ENCODE results near the gene TSPYL6. TPM values are rescaled to one million over a fixed set of nuclear protein-coding genes. Genes with fewer than 3 reads are reported as not detected.

Gene TSPYL6
- total RNA-seq, 2 donors from 2014 or later: 0.14 TPM; not detected in 1

DNA sequence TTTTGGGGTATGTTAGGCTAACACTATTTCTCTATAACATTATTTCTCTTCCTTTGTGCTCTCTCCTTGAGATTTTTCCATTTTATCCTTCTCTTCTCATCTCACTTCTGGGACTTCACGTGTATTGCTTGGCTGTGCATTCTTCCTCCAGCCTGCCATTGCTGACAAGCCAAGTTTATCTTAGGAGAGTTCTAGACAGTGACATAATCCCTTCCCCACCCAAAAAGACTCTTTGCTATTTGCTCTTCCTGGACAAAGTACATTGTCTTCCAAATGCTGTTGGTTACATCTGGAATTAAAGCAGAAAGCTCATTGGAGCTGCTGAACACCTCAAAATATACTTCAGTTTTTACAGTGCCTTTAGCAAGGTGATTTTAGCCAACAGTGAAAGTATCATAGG lies 8.9 kb downstream of the TSPYL6 start:
- Histone ChIP-seq H3K4me1 (ENCODE audit: control insufficient read depth in 1 of 2, low read depth in 2 of 2) (peaks cover 5 to 20% of the 10 kb centered on the region in 2 donors), H3K27ac (peak overlapping the region in 1 of 2 donors; percentile 42), H3K4me3 (no peak overlapping the region), H3K27me3 (replicated peaks; ENCODE audit: insufficient read depth) (no peaks in the 10 kb centered on the region), H3K9me3 (no peaks in the 10 kb centered on the region), H3K36me3 (no peaks in the 10 kb centered on the region)
- ATAC-seq (ENCODE audit: insufficient number of reproducible peaks, low FRiP score, low read depth): no peak
- DNase-seq (ENCODE audit: low spot score): no peak
- TF ChIP-seq, protein P1, sequence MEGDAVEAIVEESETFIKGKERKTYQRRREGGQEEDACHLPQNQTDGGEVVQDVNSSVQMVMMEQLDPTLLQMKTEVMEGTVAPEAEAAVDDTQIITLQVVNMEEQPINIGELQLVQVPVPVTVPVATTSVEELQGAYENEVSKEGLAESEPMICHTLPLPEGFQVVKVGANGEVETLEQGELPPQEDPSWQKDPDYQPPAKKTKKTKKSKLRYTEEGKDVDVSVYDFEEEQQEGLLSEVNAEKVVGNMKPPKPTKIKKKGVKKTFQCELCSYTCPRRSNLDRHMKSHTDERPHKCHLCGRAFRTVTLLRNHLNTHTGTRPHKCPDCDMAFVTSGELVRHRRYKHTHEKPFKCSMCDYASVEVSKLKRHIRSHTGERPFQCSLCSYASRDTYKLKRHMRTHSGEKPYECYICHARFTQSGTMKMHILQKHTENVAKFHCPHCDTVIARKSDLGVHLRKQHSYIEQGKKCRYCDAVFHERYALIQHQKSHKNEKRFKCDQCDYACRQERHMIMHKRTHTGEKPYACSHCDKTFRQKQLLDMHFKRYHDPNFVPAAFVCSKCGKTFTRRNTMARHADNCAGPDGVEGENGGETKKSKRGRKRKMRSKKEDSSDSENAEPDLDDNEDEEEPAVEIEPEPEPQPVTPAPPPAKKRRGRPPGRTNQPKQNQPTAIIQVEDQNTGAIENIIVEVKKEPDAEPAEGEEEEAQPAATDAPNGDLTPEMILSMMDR (IDR thresholded peaks at IDR 0.05): no peak

DNA sequence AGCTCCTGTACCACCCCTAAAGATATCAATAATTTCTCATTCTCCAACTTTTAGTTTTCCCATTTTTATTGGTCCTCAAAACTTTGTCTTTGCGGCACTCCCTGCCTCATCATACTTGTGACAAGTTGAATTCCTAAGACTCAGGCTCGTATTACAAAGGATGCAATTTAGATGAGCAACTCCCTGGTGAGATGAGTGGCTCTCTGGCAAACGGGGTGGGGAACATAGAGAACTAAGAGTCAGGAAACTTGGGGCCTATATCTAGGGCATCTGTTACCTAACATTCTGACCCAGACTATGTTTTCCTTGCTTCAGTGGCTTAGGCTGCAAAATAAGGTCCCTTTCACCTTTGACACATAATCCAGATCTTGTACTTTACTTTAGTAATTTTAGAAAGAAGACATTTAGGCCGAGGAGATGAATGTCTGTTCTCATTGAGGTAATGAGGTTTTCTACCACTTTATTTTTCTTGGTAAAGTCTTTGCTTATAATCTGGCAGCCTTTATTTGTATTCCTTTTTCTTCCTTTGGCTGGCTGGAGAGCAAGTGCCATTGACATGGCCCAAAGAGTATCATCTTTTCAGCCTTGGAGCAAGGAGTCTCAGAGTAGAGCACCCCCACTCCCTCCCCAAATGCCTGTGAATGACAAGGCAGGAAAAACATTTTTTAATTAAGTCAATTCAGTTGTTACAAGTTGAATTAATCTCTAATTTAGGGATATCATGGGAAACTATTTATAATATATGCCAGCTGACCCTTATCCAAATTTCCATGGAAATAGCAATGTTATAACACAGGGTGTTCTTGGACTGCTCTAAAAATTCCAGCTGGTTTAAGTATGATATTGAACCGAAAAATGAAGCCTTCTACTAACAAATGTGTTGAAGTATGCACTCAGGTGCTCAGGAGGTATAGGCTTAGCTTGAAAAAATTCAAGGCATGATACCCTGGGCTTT lies 15.2 kb downstream of the TSPYL6 start:
- H3K27ac ChIP-seq: peak overlapping the region; percentile 65 to 77
- H3K27me3 ChIP-seq (replicated peaks; ENCODE audit: insufficient read depth): no peaks in the 10 kb centered on the region
- peaks cover 19 to 36% of the 10 kb centered on the region in 2 donors for H3K4me1 ChIP-seq (ENCODE audit: control insufficient read depth in 1 of 2, low read depth in 2 of 2)
- no peak overlapping the region for H3K4me3 ChIP-seq
- DNase-seq (ENCODE audit: low spot score) (no peak), ATAC-seq (ENCODE audit: insufficient number of reproducible peaks, low FRiP score, low read depth) (peak; percentile 45)
- no peaks in the 10 kb centered on the region for H3K9me3 ChIP-seq
- no peaks in the 10 kb centered on the region for H3K36me3 ChIP-seq
- TF ChIP-seq, protein P1 (IDR thresholded peaks at IDR 0.05): no peak

DNA sequence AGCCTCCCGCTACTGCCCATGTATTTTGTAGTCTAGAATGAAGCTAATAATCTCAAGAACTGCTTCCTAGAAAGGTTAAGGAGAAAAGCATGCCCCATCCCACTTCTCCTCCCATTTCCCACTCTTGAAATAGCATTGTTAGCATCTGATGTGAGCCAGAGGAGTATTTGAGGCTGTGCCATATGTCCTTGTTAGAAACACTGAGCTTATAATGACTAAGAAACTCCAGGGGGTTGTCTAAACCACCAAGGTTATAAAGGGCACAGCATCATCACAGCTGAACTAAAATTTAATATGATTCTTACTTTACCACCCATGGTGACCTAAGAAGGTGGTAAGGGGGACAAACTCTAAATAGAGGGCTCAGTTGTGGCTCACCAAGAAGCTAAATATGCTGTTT lies 16.6 kb downstream of the TSPYL6 start:
- H3K27ac ChIP-seq: peak overlapping the region; percentile 65 to 77
- no peaks in the 10 kb centered on the region for H3K36me3 ChIP-seq
- DNase-seq (ENCODE audit: low spot score) (no peak), ATAC-seq (ENCODE audit: insufficient number of reproducible peaks, low FRiP score, low read depth) (peak; percentile 13)
- H3K4me1 ChIP-seq (ENCODE audit: control insufficient read depth in 1 of 2, low read depth in 2 of 2): peaks cover 19 to 36% of the 10 kb centered on the region in 2 donors
- no peaks in the 10 kb centered on the region for H3K9me3 ChIP-seq
- no peaks in the 10 kb centered on the region for H3K27me3 ChIP-seq (replicated peaks; ENCODE audit: insufficient read depth)
- TF ChIP-seq, protein P1 (IDR thresholded peaks at IDR 0.05): no peak
- H3K4me3 ChIP-seq: no peak overlapping the region

DNA sequence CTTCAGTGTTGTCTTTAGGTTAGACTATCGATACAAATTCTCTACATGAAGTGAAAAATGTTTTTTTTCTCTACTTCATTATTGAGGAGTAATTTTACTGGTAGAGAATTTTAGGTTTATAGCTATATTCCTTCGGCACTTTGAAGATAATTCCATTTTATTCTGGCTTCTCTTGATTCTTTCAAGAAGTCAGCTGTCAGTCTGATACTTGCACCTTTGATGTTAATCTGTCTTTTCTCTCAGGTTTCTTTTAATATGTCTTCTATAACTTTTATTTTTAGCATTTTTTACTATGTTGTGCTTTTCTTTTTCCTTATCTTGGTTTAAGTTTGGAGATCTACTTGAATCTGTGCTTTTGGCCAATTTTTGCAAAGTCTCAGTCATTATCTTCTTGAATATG lies 18.6 kb downstream of the TSPYL6 start:
- no peak overlapping the region for H3K4me3 ChIP-seq
- DNase-seq (ENCODE audit: low spot score): no peak
- no peak for ATAC-seq (ENCODE audit: insufficient number of reproducible peaks, low FRiP score, low read depth)
- no peaks in the 10 kb centered on the region for H3K9me3 ChIP-seq
- no peak overlapping the region for H3K27ac ChIP-seq
- TF ChIP-seq, protein P1 (IDR thresholded peaks at IDR 0.05): no peak
- no peaks in the 10 kb centered on the region for H3K27me3 ChIP-seq (replicated peaks; ENCODE audit: insufficient read depth)
- no peaks in the 10 kb centered on the region for H3K36me3 ChIP-seq
- peaks cover 19 to 36% of the 10 kb centered on the region in 2 donors for H3K4me1 ChIP-seq (ENCODE audit: control insufficient read depth in 1 of 2, low read depth in 2 of 2)

DNA sequence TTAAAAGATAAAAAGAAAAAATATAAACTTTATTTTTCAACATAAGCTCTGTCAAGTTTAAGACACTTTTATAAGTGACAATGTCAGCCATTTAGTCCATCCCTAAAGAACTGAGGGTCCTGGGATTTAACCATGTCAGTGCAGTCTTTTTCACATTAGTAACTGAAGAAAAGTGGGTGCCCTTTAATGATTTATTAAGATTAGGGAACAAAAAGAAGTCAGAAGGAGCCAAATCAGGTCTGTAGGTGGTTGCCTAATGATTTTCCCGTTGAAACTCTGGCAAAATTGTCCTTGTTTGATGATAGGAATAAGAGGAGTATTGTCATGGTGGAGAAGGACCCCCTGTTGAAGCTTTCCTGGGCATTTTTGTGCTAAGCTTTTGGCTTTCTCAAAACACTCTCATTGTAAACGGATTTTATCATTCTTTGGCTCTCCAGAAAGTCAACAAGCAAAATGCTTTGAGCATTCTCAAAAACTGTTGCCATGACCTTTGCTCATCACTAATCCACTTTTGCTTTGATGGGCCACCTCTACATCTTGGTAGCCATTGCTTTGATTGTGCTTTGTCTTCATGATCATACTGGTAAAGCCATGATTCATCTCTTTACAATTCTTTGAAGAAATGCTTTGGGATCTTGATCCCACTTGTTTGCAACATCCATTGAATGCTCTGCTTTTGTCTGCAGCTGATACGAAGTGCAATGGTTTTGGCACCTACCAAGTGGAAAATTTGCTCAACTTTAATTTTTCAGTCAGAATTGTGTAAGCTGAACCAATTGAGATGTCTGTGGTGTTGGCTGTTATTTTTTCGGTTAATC lies 22.0 kb downstream of the TSPYL6 start:
- TF ChIP-seq, protein P1 (IDR thresholded peaks at IDR 0.05): no peak
- Histone ChIP-seq H3K27me3 (replicated peaks; ENCODE audit: insufficient read depth) (no peaks in the 10 kb centered on the region), H3K27ac (no peak overlapping the region), H3K4me1 (ENCODE audit: control insufficient read depth in 1 of 2, low read depth in 2 of 2) (peaks cover 7 to 14% of the 10 kb centered on the region in 2 donors), H3K4me3 (no peak overlapping the region), H3K9me3 (no peaks in the 10 kb centered on the region), H3K36me3 (no peaks in the 10 kb centered on the region)
- ATAC-seq (ENCODE audit: insufficient number of reproducible peaks, low FRiP score, low read depth): no peak
- DNase-seq (ENCODE audit: low spot score): no peak
